NCI-H128 (cell line): ENCODE measurements around the gene NFIA.

Experiments used
- DNase-seq: peaks from one replicate; lab custom pipeline; 2025; ENCODE audit not compliant: unreplicated experiment; lab: John Stamatoyannopoulos, UW

The NFIA gene

DNA sequence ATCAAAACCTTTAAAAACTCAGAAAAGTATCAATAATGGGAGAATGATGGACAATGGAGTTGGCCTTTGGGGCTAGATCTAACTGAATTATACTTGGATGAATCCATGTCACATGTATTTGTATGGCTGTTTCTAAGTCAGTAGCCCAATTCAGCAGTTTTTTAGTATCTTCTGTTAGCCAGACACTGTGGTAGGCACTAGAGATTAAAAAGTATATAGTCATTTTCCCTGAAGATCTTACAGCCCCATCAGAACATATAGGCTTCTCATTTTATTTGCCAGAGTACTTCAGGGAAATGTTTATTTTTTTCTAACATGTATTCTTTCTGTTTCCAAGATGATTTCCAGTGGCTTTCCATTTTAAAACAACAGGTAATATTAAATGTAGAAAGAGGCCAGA is 273.7 kb downstream of the NFIA start:
- DNase-seq, result no peak

DNA sequence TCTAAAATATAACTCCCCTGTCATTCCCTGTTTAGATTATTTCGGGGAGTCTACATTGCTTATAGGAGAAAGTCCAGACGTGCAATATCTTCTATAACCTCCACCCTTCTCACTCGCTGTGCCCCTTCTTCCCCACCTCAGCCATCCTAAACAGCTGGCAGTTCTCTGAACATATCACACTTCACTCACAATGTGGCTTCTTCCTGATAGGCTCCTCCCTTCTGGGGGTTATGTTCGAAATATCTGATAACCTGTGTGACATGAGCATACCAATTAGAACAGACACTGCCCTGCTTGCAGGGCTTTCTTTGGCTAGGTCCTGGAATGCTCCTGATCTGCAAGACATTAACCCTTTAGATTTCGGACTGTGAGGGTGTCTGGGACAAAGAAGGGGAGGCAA is 274.6 kb downstream of the NFIA start:
- DNase-seq, result no peak

DNA sequence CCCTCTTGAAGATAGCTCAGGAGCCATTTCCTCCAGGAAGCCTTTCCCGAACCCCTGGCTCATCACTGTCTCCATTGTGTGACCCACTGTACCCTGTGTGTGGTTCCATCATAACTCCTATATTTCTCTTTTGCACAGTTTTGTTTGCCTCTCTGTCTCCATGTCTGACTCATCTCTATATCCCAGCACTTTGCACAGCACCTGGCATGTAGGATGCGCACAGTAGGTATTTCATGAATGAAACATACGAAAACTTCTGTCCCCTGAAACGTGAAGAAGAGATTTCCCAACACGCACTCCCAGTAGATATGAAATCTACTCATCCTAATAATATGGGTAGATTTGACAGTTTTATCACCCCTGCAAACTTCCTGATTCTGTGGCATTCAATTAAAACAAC is 275.2 kb downstream of the NFIA start:
- no peak for DNase-seq

DNA sequence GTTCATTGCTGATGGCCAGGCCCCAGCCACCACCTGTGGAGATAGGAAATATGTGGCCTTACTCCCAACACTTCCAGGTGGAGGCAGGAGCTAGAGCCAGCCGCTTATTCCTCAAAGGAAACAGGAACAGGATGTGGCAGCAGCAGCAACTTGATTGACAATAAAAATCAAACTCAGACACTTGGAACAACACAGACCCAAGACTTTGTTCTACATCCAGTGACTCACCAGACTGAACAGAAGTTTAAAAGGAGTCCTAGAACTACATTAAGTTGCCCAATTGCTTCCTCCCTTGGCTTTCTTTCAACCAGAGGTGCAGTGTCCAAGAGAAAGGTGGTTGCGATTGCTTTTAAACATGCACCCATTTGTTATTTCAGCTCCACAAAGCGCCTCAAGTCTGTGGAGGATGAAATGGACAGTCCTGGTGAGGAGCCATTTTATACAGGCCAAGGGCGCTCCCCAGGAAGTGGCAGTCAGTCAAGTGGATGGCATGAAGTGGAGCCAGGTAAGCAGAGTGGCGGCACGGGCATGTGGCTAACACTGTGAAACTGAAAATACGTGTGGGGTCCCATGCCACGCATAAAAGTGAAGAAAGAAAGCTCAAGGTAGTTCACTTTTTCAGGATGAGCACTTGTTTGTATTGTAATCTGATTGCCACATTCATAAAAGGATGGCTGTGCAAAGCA is 276.6 kb downstream of the NFIA start:
- no peak for DNase-seq

GRCh38 chr1:61361931-61362330 is 279.6 kb downstream of the NFIA start:
- DNase-seq, result no peak

GRCh38 chr1:61362351-61362750 is 280.0 kb downstream of the NFIA start:
- DNase-seq, result no peak

GRCh38 chr1:61368366-61368765 is 286.0 kb downstream of the NFIA start:
- no peak for DNase-seq

- DNase-seq, result no peak
Observed at GRCh38 chr1:61368876-61369275, 286.5 kb downstream of the NFIA start.

- DNase-seq, result no peak
Observed at GRCh38 chr1:61370177-61370912, 288.0 kb downstream of the NFIA start.

GRCh38 chr1:61370913-61371279 is 288.5 kb downstream of the NFIA start:
- no peak for DNase-seq

- no peak for DNase-seq
Observed at GRCh38 chr1:61372944-61373343, 290.6 kb downstream of the NFIA start.

GRCh38 chr1:61374156-61374555 is 291.8 kb downstream of the NFIA start:
- no peak for DNase-seq

DNA sequence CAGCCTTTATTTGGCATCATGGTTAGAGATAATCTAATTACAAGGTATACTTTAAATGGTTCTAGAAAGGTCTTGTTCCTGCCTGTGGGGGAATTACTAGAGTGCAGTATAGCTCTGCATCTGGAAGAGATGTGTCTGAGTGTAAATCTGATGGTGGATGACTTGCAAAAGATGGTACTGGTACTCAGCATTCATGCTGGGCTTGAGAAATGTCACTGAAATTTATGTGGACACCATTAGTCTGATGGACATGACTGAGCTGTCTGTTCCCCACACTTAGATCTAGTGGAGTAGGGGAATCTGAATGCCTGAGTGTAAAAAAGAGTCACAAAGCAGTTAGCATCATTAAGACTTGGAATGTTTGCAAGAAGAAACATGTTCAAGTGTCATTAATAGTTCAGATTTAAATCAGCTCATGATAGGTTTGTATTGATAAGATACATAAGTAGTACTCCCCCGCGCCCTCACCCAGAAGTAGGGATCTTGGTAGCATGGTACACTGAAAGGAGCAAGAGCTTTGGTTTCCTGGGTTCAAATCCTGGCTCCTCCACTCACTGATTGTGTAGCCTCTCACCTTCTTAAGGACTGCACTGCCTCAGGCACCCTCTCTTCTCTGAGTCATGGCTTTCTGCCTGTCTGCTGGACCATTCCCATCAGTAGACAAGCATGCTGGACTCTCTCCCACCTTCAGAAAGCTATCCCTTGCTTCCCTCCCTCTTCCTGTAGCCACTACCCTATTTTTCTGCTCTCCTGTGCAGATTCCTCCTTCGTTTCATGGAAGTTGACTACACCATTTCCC is 292.9 kb downstream of the NFIA start:
- DNase-seq, result no peak

DNA sequence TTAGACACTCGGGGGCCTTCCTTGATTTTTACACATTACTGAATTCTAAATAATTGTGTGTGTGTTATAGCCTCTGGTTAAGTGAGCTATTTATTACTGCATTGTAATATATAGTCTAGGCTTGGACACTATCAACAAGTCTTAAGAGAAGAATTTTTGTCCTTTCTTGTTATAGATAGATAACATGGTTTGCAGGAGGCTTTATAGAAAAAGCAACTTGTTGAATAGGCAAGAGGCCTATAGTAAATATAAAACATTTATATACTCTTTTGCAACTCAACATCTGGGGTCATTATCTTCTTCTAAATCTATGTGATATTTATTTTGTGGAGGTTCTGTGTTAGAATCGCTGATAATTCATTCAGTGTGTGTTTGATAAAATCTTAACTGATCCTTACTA is 293.8 kb downstream of the NFIA start:
- DNase-seq, result no peak

DNA sequence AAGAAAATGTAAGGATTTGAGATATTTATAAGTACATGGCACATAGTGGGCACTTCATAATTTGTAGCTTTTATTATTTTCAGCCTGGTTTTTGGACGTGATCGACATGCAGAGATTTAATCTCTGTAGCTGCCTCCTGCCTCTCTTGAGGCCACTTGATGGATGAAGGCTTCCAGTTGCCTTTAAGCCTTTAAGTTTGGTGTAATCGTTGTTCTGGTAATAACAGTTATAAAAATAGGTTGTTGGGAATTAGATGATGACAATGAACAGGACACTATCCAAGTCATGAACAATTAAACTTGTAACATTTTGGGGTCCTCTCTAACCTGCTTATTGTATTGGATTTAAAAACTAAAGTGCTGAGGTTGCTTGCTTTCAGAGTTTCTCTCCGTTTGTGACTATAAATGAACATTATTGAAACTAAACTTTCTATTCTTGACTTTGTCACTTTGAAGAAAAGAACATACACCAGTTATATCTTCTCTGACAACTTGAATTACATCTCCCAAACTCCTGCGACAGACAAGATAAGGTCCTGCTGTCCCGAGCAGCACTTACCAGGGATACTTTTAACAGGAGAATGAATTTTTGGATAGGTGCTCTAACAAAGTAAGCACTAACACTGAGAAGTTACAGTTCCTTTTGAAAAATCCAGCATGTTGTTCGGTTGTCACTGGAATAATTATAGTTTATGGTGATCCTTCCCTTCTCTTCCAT is 295.0 kb downstream of the NFIA start:
- no peak for DNase-seq

DNA sequence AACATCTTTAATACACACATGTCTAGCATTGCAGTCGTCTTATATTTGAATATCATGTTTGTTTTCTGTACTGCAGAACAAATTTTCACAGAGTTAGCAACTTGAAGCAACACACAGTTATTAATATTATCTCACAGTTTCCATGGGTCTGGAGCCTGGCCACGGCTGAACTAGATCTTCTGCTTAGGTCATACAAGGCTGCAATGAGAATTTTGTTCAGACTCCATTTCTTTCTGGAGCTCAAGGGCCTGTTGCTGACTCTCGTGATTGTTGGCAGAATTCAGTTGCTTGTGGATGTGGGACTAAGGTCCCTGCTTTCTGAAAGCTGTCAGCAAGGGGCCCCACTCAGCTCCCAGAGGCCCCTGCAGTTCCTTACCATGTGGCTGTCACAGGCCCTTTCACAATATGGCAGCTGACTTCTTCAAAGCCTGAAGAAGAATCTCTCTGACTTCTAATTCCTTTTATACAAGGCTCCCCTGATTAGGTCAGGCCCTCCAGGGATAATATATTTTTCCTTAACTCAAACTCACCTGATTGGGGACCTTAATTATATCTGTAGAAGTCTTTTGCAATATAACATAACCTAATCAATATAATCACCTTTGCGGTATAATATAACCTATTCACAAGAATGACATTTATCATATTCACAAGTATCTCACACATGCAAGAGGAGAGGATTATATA is 296.3 kb downstream of the NFIA start:
- no peak for DNase-seq

GRCh38 chr1:61379693-61380092 is 297.3 kb downstream of the NFIA start:
- DNase-seq, result no peak

DNA sequence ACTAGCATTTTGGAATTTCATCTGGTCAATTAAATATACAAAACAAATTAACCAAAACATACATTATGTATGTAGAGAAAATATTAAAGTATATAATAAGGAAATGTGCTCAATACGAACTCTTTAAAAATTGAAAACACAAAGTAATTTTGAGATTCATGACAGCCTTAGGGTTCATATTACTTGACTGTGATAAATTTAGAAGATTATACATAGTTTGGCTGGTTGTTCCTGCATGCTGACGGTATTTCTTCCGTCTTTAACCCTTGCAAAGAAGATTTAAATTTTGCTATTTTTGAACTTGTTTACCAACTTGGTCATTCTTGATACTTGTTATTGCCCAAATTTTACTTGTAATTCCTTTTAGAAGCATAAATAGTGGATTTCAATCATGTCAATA is 298.2 kb downstream of the NFIA start:
- DNase-seq, result no peak

DNA sequence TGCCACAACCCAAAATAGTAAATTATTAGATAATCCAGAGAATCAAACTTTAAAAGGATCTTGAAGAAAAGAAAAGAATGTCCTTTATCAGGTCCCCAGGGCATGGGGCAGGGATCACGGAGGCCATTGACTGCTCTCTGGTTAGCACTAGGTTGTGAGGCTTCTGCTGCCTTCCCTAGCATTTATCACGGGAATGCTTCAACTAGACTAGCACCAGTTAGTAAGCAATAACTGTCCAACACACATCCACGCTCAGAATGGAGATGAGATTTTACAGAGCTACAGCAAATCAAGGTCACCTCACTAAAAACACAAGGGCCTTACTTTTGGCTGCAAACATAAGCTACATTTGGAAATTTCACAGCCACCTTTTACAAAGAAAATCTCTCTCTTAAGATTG is 304.0 kb downstream of the NFIA start:
- no peak for DNase-seq

DNA sequence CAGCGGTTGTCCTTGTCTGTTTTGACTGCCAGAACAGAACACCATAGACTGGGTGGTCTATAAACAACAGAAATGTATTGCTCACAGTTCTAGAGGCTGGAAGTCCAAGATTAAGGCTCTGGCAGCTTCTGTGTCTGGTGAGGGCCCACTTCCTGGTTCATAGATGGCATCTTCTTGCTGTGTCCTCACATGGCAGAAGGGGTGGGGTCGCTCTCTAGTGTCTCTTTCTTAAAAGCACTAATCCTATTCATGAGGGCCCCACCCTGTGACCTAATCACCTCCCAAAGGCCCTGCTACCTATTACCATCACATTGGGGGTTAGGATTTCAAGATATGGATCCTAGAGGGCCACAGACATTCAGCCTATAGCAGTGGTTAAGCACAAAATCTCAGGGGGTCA is 304.4 kb downstream of the NFIA start:
- DNase-seq, result no peak

DNA sequence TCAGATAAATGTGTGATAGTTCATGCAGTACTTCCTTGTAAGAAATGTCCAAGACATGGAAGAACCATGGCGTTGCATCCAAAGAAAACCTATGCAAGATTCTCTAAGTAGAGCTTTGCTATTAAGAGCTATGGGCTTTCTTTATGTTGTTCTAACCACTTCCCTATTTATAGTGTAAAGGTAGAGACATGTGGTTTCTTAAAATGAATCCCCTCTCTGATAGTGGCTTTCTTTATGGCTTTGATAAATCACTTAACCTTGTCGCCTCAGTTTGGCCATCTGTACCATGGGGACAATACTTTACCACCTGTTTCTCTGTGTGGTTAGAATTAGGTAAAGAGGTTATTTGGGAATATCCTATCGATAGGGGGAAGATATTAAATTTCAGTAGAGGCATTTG is 305.5 kb downstream of the NFIA start:
- no peak for DNase-seq
